ENCODE data around the gene BTBD1.

BTBD1 gene

GRCh38 chr15:83062768-83063180, 4.3 kb downstream of the BTBD1 start (continued):
- TF ChIP-seq ZNF404 (tag by site-specific recombination; IDR thresholded peaks at IDR 0.05) (no peak), ZNF561 (tag by site-specific recombination; IDR thresholded peaks at IDR 0.05; ENCODE audit: borderline replicate concordance) (no peak), ZNF610 (tag by site-specific recombination; IDR thresholded peaks at IDR 0.05; ENCODE audit: borderline replicate concordance) (no peak), BCL11B (tag by site-specific recombination; IDR thresholded peaks at IDR 0.05; ENCODE audit: low read depth) (no peak), WT1 (tag by site-specific recombination; IDR thresholded peaks at IDR 0.05) (no peak), AEBP2 (tag by site-specific recombination; IDR thresholded peaks at IDR 0.05; ENCODE audit: borderline replicate concordance) (no peak), ZSCAN30 (tag by site-specific recombination; IDR thresholded peaks at IDR 0.05) (no peak), ZNF585B (tag by site-specific recombination; IDR thresholded peaks at IDR 0.05) (no peak), ZBTB10 (tag by site-specific recombination; IDR thresholded peaks at IDR 0.05) (0 out of 2 replicates have a peak, but pooled peaks have one; percentile 27), ZFP69B (tag by site-specific recombination; IDR thresholded peaks at IDR 0.05) (no peak), ZNF155 (tag by site-specific recombination; IDR thresholded peaks at IDR 0.05) (no peak), ZNF549 (tag by site-specific recombination; IDR thresholded peaks at IDR 0.05) (no peak)
- TF ChIP-seq, protein P1, sequence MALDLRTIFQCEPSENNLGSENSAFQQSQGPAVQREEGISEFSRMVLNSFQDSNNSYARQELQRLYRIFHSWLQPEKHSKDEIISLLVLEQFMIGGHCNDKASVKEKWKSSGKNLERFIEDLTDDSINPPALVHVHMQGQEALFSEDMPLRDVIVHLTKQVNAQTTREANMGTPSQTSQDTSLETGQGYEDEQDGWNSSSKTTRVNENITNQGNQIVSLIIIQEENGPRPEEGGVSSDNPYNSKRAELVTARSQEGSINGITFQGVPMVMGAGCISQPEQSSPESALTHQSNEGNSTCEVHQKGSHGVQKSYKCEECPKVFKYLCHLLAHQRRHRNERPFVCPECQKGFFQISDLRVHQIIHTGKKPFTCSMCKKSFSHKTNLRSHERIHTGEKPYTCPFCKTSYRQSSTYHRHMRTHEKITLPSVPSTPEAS (tag by site-specific recombination; IDR thresholded peaks at IDR 0.05), result no peak
- TF ChIP-seq, protein P2, sequence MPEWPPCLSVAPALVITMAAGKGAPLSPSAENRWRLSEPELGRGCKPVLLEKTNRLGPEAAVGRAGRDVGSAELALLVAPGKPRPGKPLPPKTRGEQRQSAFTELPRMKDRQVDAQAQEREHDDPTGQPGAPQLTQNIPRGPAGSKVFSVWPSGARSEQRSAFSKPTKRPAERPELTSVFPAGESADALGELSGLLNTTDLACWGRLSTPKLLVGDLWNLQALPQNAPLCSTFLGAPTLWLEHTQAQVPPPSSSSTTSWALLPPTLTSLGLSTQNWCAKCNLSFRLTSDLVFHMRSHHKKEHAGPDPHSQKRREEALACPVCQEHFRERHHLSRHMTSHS (tag by site-specific recombination; IDR thresholded peaks at IDR 0.05), result no peak
- TF ChIP-seq, protein P3, sequence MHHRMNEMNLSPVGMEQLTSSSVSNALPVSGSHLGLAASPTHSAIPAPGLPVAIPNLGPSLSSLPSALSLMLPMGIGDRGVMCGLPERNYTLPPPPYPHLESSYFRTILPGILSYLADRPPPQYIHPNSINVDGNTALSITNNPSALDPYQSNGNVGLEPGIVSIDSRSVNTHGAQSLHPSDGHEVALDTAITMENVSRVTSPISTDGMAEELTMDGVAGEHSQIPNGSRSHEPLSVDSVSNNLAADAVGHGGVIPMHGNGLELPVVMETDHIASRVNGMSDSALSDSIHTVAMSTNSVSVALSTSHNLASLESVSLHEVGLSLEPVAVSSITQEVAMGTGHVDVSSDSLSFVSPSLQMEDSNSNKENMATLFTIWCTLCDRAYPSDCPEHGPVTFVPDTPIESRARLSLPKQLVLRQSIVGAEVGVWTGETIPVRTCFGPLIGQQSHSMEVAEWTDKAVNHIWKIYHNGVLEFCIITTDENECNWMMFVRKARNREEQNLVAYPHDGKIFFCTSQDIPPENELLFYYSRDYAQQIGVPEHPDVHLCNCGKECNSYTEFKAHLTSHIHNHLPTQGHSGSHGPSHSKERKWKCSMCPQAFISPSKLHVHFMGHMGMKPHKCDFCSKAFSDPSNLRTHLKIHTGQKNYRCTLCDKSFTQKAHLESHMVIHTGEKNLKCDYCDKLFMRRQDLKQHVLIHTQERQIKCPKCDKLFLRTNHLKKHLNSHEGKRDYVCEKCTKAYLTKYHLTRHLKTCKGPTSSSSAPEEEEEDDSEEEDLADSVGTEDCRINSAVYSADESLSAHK (tag by site-specific recombination; IDR thresholded peaks at IDR 0.05), result no peak
- TF ChIP-seq, protein P4, sequence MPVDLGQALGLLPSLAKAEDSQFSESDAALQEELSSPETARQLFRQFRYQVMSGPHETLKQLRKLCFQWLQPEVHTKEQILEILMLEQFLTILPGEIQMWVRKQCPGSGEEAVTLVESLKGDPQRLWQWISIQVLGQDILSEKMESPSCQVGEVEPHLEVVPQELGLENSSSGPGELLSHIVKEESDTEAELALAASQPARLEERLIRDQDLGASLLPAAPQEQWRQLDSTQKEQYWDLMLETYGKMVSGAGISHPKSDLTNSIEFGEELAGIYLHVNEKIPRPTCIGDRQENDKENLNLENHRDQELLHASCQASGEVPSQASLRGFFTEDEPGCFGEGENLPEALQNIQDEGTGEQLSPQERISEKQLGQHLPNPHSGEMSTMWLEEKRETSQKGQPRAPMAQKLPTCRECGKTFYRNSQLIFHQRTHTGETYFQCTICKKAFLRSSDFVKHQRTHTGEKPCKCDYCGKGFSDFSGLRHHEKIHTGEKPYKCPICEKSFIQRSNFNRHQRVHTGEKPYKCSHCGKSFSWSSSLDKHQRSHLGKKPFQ (tag by site-specific recombination; IDR thresholded peaks at IDR 0.05), result no peak
- TF ChIP-seq, protein P5, sequence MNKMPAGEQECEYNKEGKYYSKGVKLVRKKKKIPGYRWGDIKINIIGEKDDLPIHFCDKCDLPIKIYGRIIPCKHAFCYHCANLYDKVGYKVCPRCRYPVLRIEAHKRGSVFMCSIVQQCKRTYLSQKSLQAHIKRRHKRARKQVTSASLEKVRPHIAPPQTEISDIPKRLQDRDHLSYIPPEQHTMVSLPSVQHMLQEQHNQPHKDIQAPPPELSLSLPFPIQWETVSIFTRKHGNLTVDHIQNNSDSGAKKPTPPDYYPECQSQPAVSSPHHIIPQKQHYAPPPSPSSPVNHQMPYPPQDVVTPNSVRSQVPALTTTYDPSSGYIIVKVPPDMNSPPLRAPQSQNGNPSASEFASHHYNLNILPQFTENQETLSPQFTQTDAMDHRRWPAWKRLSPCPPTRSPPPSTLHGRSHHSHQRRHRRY (tag by site-specific recombination; IDR thresholded peaks at IDR 0.05), result no peak
- TF ChIP-seq, protein P6, sequence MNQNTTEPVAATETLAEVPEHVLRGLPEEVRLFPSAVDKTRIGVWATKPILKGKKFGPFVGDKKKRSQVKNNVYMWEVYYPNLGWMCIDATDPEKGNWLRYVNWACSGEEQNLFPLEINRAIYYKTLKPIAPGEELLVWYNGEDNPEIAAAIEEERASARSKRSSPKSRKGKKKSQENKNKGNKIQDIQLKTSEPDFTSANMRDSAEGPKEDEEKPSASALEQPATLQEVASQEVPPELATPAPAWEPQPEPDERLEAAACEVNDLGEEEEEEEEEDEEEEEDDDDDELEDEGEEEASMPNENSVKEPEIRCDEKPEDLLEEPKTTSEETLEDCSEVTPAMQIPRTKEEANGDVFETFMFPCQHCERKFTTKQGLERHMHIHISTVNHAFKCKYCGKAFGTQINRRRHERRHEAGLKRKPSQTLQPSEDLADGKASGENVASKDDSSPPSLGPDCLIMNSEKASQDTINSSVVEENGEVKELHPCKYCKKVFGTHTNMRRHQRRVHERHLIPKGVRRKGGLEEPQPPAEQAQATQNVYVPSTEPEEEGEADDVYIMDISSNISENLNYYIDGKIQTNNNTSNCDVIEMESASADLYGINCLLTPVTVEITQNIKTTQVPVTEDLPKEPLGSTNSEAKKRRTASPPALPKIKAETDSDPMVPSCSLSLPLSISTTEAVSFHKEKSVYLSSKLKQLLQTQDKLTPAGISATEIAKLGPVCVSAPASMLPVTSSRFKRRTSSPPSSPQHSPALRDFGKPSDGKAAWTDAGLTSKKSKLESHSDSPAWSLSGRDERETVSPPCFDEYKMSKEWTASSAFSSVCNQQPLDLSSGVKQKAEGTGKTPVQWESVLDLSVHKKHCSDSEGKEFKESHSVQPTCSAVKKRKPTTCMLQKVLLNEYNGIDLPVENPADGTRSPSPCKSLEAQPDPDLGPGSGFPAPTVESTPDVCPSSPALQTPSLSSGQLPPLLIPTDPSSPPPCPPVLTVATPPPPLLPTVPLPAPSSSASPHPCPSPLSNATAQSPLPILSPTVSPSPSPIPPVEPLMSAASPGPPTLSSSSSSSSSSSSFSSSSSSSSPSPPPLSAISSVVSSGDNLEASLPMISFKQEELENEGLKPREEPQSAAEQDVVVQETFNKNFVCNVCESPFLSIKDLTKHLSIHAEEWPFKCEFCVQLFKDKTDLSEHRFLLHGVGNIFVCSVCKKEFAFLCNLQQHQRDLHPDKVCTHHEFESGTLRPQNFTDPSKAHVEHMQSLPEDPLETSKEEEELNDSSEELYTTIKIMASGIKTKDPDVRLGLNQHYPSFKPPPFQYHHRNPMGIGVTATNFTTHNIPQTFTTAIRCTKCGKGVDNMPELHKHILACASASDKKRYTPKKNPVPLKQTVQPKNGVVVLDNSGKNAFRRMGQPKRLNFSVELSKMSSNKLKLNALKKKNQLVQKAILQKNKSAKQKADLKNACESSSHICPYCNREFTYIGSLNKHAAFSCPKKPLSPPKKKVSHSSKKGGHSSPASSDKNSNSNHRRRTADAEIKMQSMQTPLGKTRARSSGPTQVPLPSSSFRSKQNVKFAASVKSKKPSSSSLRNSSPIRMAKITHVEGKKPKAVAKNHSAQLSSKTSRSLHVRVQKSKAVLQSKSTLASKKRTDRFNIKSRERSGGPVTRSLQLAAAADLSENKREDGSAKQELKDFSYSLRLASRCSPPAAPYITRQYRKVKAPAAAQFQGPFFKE (tag by site-specific recombination; IDR thresholded peaks at IDR 0.05; ENCODE audit: borderline replicate concordance), result no peak

Data from HEK293 (cell line).